Sigmoid colon (tissue), 4 donors: Measurements from ENCODE around the gene LINC00305.

Experiments used
- CTCF ChIP-seq, 4 experiments: fragments of 450-650 bp in 3 of 4; fragments of 200-600 bp in 1 of 4; IDR thresholded peaks; one replicate each; pipeline ENCODE4 v1.5.1; 2016 to 2019; ENCODE audit warnings: antibody characterized with exemption in 4 of 4, mild to moderate bottlenecking in 3 of 4, moderate library complexity in 2 of 4
- EP300 ChIP-seq, 4 donors: sonication (generic); formaldehyde crosslinking; IDR thresholded peaks; one replicate each; pipeline ENCODE4 v1.6.1; 2017; ENCODE audit warnings: antibody characterized with exemption in 4 of 4
- POLR2A ChIP-seq, 2 donors: fragments of 450-650 bp; IDR thresholded peaks; one replicate each; pipeline ENCODE4 v1.6.1; 2016; ENCODE audit warnings: antibody characterized with exemption in 2 of 2, mild to moderate bottlenecking in 2 of 2, moderate library complexity in 2 of 2

- TF ChIP-seq CTCF (IDR thresholded peaks at IDR 0.05) (no peak), POLR2A (IDR thresholded peaks at IDR 0.05) (no peak), EP300 (IDR thresholded peaks at IDR 0.05) (no peak)
These were observed 66.8 kb downstream of the LINC00305 start for GRCh38 chr18:64082054-64082453.
